Stimulated activated CD4-positive, alpha-beta T cell treated with anti-CD3 and anti-CD28 coated beads, Interleukin-15, amount 100 ng/mL, for 48 hours (primary cell): ENCODE results near the gene DNAH1.

Experiments
- DNase-seq, 2 donors: peaks; one replicate each; pipeline ENCODE4 v3.0.0-alpha.2; 2020; ENCODE audit warnings: low read depth in 2 of 2

DNAH1 gene

DNA sequence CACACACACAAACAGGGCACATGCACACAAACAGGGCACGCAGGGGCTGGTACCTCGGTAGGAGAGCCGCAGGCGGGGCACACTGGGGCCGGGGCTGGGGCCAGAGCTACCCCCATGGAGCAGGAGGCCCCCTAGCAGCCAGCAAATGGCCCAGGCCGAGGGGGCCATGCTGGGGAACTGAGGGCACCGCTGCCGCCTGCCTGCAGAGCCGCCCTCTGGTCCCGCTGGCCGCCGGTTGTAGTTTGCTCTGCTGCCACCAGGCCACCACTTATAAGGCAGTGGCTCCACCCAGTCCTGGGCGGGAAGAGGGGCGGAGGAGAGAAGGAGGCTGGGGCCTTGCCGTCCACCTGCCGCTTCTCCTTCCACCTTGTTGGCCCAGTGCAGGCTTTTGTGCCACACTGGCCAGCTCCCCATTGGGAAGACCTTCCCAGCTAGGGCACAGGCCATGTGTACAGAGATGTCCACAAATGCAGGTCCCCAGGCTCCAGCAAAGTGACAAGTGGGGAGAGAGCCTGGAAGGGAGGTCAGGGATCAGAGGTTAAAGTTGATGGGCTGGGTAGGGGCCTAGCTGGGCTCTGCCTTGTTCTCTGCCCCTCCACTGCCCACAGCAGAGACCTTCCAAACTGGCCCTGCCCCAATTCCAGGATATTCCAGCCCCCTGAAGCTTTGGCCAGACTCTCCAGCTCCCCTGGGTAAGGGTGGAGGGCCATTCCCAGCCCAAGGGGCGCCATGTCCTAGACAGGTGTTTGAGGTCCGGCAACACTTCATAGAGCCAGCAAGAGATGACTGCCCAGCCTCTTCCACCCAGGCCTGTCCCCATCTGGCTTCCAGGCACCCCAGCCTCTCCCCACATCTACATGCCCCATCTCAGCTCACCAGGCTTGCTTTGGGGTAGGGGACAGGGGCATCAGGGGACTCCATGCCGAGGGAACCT lies 129.0 kb downstream of the DNAH1 start, which contains the start of gene SEMA3G:
TSS of gene SEMA3G (minus strand) at position 244 of the 934 bp plus-strand sequence. CDS start at position 168, 76 bp downstream.
- peak; percentile 68 to 74 for DNase-seq

DNA sequence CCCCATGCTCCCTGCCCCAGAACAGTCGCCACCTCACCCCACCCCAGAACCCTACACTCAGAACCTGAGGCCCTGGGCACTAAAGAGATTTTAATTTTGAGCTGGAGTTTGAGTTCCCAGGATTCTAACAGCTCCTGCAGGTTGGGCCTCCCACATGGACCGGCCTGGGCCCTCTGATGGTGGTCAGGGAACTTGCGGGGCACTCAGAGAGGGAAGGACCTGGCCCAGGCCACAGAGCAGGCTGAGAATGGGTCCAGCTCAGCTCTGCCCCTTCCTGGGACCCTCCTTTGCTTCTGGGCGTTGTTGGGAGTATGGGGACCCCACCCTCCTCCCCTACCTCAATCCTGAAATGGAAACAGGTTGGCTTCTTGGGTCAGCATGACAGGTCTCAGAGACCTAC lies 129.9 kb downstream of the DNAH1 start:
- DNase-seq, result no peak

DNA sequence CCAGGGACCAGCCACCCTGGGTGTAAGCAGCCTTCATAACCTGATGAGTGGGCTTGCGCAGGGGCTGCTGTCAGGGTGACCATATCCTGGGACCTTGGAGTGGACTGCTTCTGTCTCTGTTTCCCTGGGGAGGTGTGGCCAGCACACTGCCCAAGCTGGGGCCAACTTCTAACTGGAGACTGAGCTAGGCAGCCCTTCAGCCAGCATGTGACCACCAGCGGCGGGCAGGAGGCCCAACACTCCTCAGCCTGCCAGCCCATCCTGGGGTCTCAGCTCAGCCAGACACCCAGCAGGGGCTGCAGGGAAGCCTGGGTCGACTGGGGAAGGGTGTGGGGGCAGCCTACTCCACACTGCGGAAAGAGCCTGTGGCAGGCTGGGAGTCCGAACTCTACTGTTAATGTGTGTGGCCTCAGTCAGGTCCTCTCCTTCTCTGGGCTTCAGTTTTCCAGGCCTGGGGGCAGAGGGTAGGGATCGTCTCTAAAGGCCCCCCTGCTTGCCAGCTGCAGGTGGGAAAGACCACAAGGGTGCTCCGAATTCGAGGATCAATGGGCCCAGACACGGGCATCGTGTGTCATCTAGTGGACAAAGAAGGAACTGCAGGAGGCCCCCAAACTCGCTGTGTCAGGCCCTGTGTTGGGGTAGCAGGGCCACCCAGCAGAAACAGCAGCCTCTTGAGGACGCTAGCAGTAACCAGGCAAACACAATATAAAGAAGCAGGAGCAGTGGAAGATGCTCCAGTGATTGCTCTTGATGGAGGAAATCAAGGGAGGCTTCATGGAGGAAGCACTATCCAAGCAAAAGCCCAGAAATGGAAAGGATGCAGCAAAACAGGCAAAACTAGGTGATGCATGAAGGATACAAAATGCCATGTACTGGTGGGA lies 130.8 kb downstream of the DNAH1 start:
- peak; percentile 49 to 68 for DNase-seq

DNA sequence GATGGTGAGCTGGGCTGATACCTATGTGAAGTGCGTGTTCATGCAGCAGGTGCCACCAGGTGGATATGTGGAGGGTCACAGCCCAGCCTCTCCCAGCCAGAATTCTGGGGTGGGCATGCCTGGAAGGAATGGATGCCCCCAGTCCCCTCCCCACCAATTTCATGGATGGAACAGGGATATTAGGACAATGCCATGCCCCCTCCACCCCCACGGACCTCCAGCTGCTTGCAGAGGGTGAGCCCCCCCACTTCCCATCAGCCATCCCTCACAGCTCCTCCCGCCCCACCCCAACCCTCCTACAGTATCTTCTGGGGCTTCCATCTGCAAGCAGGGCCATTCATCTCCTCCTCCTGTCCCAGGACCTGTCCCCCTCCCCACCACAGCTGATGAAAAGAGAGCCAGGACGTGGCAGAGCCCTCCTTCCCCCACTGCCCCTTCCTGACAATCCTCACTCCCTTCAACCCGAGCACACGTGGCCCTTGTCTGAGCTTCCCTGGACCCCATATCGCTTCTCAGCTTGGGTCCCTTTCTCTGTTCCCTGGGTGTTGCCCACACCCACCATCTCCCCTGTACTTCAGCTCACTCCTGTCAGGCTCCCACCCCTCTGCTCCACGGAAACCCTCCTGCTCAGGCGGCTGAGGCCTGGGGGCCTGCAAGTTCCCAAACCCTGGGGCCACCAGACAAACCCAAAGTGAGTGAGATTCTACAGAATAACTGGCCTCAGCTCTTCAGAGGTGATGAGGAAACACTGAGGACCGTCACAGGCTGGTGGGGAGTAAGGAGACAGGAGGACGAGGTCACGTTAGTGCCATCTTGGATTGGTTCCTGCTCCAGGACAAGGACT lies 131.6 kb downstream of the DNAH1 start:
- no peak for DNase-seq
